Small intestine (tissue), 7 donors: ENCODE results near the gene ASB11. TPM values are rescaled to one million over a fixed set of nuclear protein-coding genes. Genes with fewer than 3 reads are reported as not detected.
"Not testable (repeated sequence)": the region's sequence is repeated elsewhere in the genome, so short reads cannot be mapped to it uniquely, and the experiment has no call there.

ENCODE experiments used
- DNase-seq, 2 donors: peaks; one replicate each; pipeline versions ENCODE4 v3.0.0 to v3.0.0-alpha.2; 2013
- FAIRE-seq: peaks from 2 replicates; lab custom pipeline; 2012; peaks lifted over from hg19 to GRCh38; lab: Jason Lieb, UNC
- H3K27ac ChIP-seq, 3 donors: one replicate each; pipeline ENCODE4 v1.5.1; 2013; ENCODE audit warnings: low read length in 2 of 3, mild to moderate bottlenecking in 2 of 3, control low read depth in 1 of 3, inconsistent platforms in 1 of 3, low read depth in 1 of 3, moderate library complexity in 1 of 3
- H3K27me3 ChIP-seq, 3 donors: one replicate each; pipeline ENCODE4 v1.6.1; 2013; ENCODE audit warnings: low read length in 3 of 3, inconsistent platforms in 1 of 3; ENCODE audit not compliant: control insufficient read depth in 3 of 3, insufficient read depth in 3 of 3
- H3K36me3 ChIP-seq, 3 donors: one replicate each; pipeline ENCODE4 v1.6.1; 2013; ENCODE audit warnings: low read length in 3 of 3, inconsistent platforms in 1 of 3, low read depth in 1 of 3, mild to moderate bottlenecking in 1 of 3, moderate library complexity in 1 of 3; ENCODE audit not compliant: control insufficient read depth in 3 of 3, insufficient read depth in 2 of 3
- H3K4me1 ChIP-seq, 3 donors: one replicate each; pipeline ENCODE4 v1.6.1; 2013; ENCODE audit warnings: low read length in 2 of 3, inconsistent platforms in 1 of 3, low read depth in 1 of 3, mild to moderate bottlenecking in 1 of 3, moderate library complexity in 1 of 3; ENCODE audit not compliant: control insufficient read depth in 3 of 3, insufficient read depth in 2 of 3
- H3K4me3 ChIP-seq, 3 donors: one replicate each; pipeline ENCODE4 v1.5.1; 2013; ENCODE audit warnings: low read length in 3 of 3, control low read depth in 1 of 3, inconsistent platforms in 1 of 3, low read depth in 1 of 3, mild to moderate bottlenecking in 1 of 3, moderate library complexity in 1 of 3
- H3K9me3 ChIP-seq, 2 donors: one replicate each; pipeline ENCODE4 v1.6.1; 2013; ENCODE audit warnings: low read depth in 1 of 2, low read length in 1 of 2; ENCODE audit not compliant: control insufficient read depth in 2 of 2, insufficient read depth in 1 of 2
- WGBS, 3 donors: extraction: QIAGEN DNeasy Blood & Tissue Kit; methylation state at CpG; one replicate each; pipeline ENCODE4 v1.1.7; 2013; 5-methylcytosine and 5-hydroxymethylcytosine counted together
- polyA plus RNA-seq, 4 donors: library from polyadenylated mRNA; stranded (reverse) in 3 of 4; unstranded in 1 of 4; fragments of 200-250 nt in 3 of 4; fragments of 120-200 nt in 1 of 4; gene quantifications; one replicate each; pipeline versions ENCODE4 v1.2.1 to v1.2.3, GENCODE V29; 2013
- donor health status: healthy with polysubstance abuse.
- donor health status: control.
- donor health status: control.
- donor health status: Bipolar disorder and iron deficiency.
- donor health status: healthy.

Gene ASB11
- polyA plus RNA-seq, 4 donors: 0.01 to 0.27 (median 0.04) TPM; not detected in 1

GRCh38 chrX:15299941-15300851 is 15.2 kb downstream of the ASB11 start:
- Histone ChIP-seq H3K27ac (peak overlapping the region in 1 of 3 donors; percentile 50), H3K36me3 (no peaks in the 10 kb centered on the region), H3K4me1 (no peaks in the 10 kb centered on the region), H3K4me3 (no peak overlapping the region), H3K27me3 (no peaks in the 10 kb centered on the region), H3K9me3 (no peaks in the 10 kb centered on the region)
- DNase-seq: peak; percentile 28 to 49
- peak; percentile 85 for FAIRE-seq
- 15 to 46% (median 28%) methylated on average over 4 of the region's 4 CpGs for WGBS, 3 donors

GRCh38 chrX:15298780-15299179 is 16.7 kb downstream of the ASB11 start:
- no peak overlapping the region for H3K4me3 ChIP-seq
- no peak for DNase-seq
- no peaks in the 10 kb centered on the region for H3K36me3 ChIP-seq
- no peaks in the 10 kb centered on the region for H3K4me1 ChIP-seq
- no peaks in the 10 kb centered on the region for H3K9me3 ChIP-seq
- WGBS, 3 donors: 75 to 87% (median 87%) methylated on average over 3 of the region's 3 CpGs
- peak overlapping the region in 1 of 3 donors; percentile 60 for H3K27ac ChIP-seq
- no peaks in the 10 kb centered on the region for H3K27me3 ChIP-seq
- no peak for FAIRE-seq

- Histone ChIP-seq H3K36me3 (no peaks in the 10 kb centered on the region), H3K4me1 (no peaks in the 10 kb centered on the region), H3K27ac (peak overlapping the region in 1 of 3 donors; percentile 60), H3K9me3 (no peaks in the 10 kb centered on the region), H3K27me3 (no peaks in the 10 kb centered on the region), H3K4me3 (no peak overlapping the region)
- FAIRE-seq (no peak), DNase-seq (no peak)
- whole genome bisulfite sequencing, 3 donors: 54 to 69% (median 59%) methylated on average over 2 of the region's 2 CpGs
Measured at GRCh38 chrX:15298201-15298600, 17.2 kb downstream of the ASB11 start.

GRCh38 chrX:15293451-15293850 is 22.0 kb downstream of the ASB11 start:
- Histone ChIP-seq H3K36me3 (no peaks in the 10 kb centered on the region), H3K9me3 (no peaks in the 10 kb centered on the region), H3K4me1 (no peaks in the 10 kb centered on the region), H3K4me3 (no peak overlapping the region), H3K27ac (no peak overlapping the region), H3K27me3 (no peaks in the 10 kb centered on the region)
- FAIRE-seq: no peak
- WGBS, 3 donors: 78 to 97% (median 93%) methylated on average over 2 of the region's 2 CpGs
- DNase-seq: no peak

- H3K9me3 ChIP-seq: no peaks in the 10 kb centered on the region
- 84 to 97% (median 88%) methylated on average over 3 of the region's 3 CpGs for WGBS, 3 donors
- H3K27ac ChIP-seq: no peak overlapping the region
- no peak overlapping the region for H3K4me3 ChIP-seq
- FAIRE-seq (no peak), DNase-seq (no peak)
- H3K4me1 ChIP-seq: no peaks in the 10 kb centered on the region
- no peaks in the 10 kb centered on the region for H3K36me3 ChIP-seq
- no peaks in the 10 kb centered on the region for H3K27me3 ChIP-seq
Measured at GRCh38 chrX:15292861-15293260, 22.6 kb downstream of the ASB11 start.

- Histone ChIP-seq H3K4me1 (peaks cover 0 to 2% (median 0%) of the 10 kb centered on the region in 3 donors), H3K27ac (no peak overlapping the region), H3K27me3 (no peaks in the 10 kb centered on the region), H3K36me3 (no peaks in the 10 kb centered on the region), H3K9me3 (no peaks in the 10 kb centered on the region), H3K4me3 (no peak overlapping the region)
- WGBS, 3 donors: 19 to 72% (median 71%) methylated on average over 1 of the region's 1 CpG
- no peak for FAIRE-seq
- DNase-seq: no peak
Measured at GRCh38 chrX:15277604-15278003, 37.8 kb downstream of the ASB11 start.

- Histone ChIP-seq H3K36me3 (no peaks in the 10 kb centered on the region), H3K4me1 (peaks cover 0 to 7% (median 0%) of the 10 kb centered on the region in 3 donors), H3K4me3 (no peak overlapping the region), H3K9me3 (no peaks in the 10 kb centered on the region), H3K27me3 (no peaks in the 10 kb centered on the region), H3K27ac (no peak overlapping the region)
- no peak for DNase-seq
- FAIRE-seq: no peak
- WGBS, 3 donors: 92 to 94% (median 92%) methylated on average over 2 of the region's 2 CpGs
Measured at GRCh38 chrX:15274946-15275345, 40.5 kb downstream of the ASB11 start.

- H3K36me3 ChIP-seq, H3K27ac ChIP-seq, FAIRE-seq, H3K27me3 ChIP-seq, H3K4me1 ChIP-seq, H3K4me3 ChIP-seq, DNase-seq, H3K9me3 ChIP-seq: not testable (repeated sequence)
- 90 to 96% (median 94%) methylated on average over 10 of the region's 10 CpGs for WGBS, 3 donors
Measured at GRCh38 chrX:15273275-15273674, 42.2 kb downstream of the ASB11 start.
